HCT116 (cell line): ENCODE data around the gene PLEKHO1. TPM values are rescaled to one million over a fixed set of nuclear protein-coding genes. Genes with fewer than 3 reads are reported as not detected.

ENCODE experiments used
- ATAC-seq: fragments of 200-7000 bp; cut with Tn5 transposase; 2 replicates; pipeline ENCODE4 v1.9.1; 2020; ENCODE audit warnings: mild to moderate bottlenecking, moderate library complexity
- BruUV-seq: library from RNA; stranded (reverse); fragments of 400-500 nt; replicated peaks from 2 replicates; lab custom pipeline; 2021; lab: Mats Ljungman, UMichigan
- CTCF ChIA-PET: fragments of 300-600 bp; sonication (Branson Sonifier 250); formaldehyde crosslinking; loops from one replicate; lab custom pipeline; 2021; ENCODE audit warnings: antibody characterized with exemption; lab: Charles Lee
- POLR2A ChIA-PET: fragments of 300-600, 350-600 bp; sonication (Branson Sonifier 250); formaldehyde crosslinking; loops from one replicate; lab custom pipeline; 2021; ENCODE audit warnings: antibody characterized with exemption; lab: Charles Lee
- RAD21 ChIA-PET, 2 experiments: fragments of 300-600 bp; sonication (Branson Sonifier 250); formaldehyde crosslinking; loops; one replicate each; lab custom pipeline; 2023; ENCODE audit warnings: low total read pairs in 2 of 2; ENCODE audit not compliant: uncharacterized antibody in 2 of 2, unreplicated experiment in 2 of 2, low non-redundant PET in 1 of 2; lab: Charles Lee
- DNase-seq: peaks from one replicate; pipeline ENCODE4 v3.0.0-alpha.2; 2010; ENCODE audit warnings: low read depth, low spot score
- H2AFZ ChIP-seq: fragments of 200-600 bp; shearing (Covaris generic), sonication (generic); 2 replicates; pipeline ENCODE4 v1.6.1; 2017; ENCODE audit warnings: low read depth, mixed run types, mixed read lengths, antibody characterized with exemption, low read length; ENCODE audit not compliant: poor library complexity, severe bottlenecking
- H3K27ac ChIP-seq: 2 replicates; pipeline ENCODE4 v1.5.1; 2012; ENCODE audit warnings: low read depth, low read length
- H3K27me3 ChIP-seq: fragments of 200-600 bp; sonication (generic); 2 replicates; pipeline ENCODE4 v1.6.1; 2016; ENCODE audit warnings: mixed run types, low read length, mixed read lengths; ENCODE audit not compliant: insufficient read depth
- H3K36me3 ChIP-seq, 2 experiments: fragments of 200-500 bp in 1 of 2; fragments of 200-600 bp in 1 of 2; sonication (Bioruptor generic) in 1 of 2; sonication (generic) in 1 of 2; 2 replicates each; pipeline versions ENCODE4 v1.5.1 to v1.6.1; 2014 to 2016; ENCODE audit warnings: low read length in 2 of 2, inconsistent platforms in 1 of 2, mixed read lengths in 1 of 2, mixed run types in 1 of 2; ENCODE audit not compliant: insufficient read depth in 2 of 2, control insufficient read depth in 1 of 2
- H3K4me1 ChIP-seq, 2 experiments: fragments of 200-600 bp in 1 of 2; sonication (generic) in 1 of 2; 2 replicates each; pipeline versions ENCODE4 v1.5.1 to v1.6.1; 2012 to 2017; ENCODE audit warnings: low read length in 2 of 2, inconsistent platforms in 1 of 2, mild to moderate bottlenecking in 1 of 2, mixed read lengths in 1 of 2, mixed run types in 1 of 2, moderate library complexity in 1 of 2; ENCODE audit not compliant: insufficient read depth in 2 of 2, control insufficient read depth in 1 of 2
- H3K4me2 ChIP-seq: fragments of 200-600 bp; sonication (generic); 2 replicates; pipeline ENCODE4 v1.6.1; 2017; ENCODE audit warnings: mixed run types, low read length, mixed read lengths
- H3K4me3 ChIP-seq, 2 experiments: fragments of 200-600 bp in 1 of 2; sonication (generic) in 1 of 2; replicated peaks in 1 of 2; 2 replicates each; pipeline ENCODE4 v1.5.1; 2011 to 2016; ENCODE audit warnings: low read length in 2 of 2, control low read depth in 1 of 2, low read depth in 1 of 2, mild to moderate bottlenecking in 1 of 2, mixed read lengths in 1 of 2, mixed run types in 1 of 2
- H3K79me2 ChIP-seq: fragments of 200-600 bp; sonication (generic); 2 replicates; pipeline ENCODE4 v1.6.1; 2017; ENCODE audit warnings: mild to moderate bottlenecking, mixed run types, low read length, moderate library complexity, mixed read lengths; ENCODE audit not compliant: insufficient read depth
- H3K9ac ChIP-seq: fragments of 200-600 bp; sonication (generic); 2 replicates; pipeline ENCODE4 v1.6.1; 2016; ENCODE audit warnings: low read length, mixed read lengths
- H3K9me2 ChIP-seq: fragments of 200-600 bp; sonication (generic), shearing (Covaris generic); 2 replicates; pipeline ENCODE4 v1.6.1; 2017; ENCODE audit warnings: mixed run types, mild to moderate bottlenecking, moderate library complexity; ENCODE audit not compliant: insufficient read depth
- H3K9me3 ChIP-seq, 2 experiments: fragments of 200-500 bp in 1 of 2; fragments of 200-600 bp in 1 of 2; sonication (Bioruptor generic) in 1 of 2; sonication (generic) in 1 of 2; 2 replicates each; pipeline ENCODE4 v1.6.1; 2014 to 2017; ENCODE audit warnings: low read length in 2 of 2, mixed read lengths in 2 of 2, inconsistent platforms in 1 of 2, low read depth in 1 of 2, mild to moderate bottlenecking in 1 of 2, mixed run types in 1 of 2, moderate library complexity in 1 of 2; ENCODE audit not compliant: control insufficient read depth in 1 of 2, insufficient read depth in 1 of 2
- H4K20me1 ChIP-seq: fragments of 200-600 bp; sonication (generic), shearing (Covaris generic); 2 replicates; pipeline ENCODE4 v1.6.1; 2017; ENCODE audit warnings: mixed run types, mild to moderate bottlenecking, moderate library complexity; ENCODE audit not compliant: insufficient read depth
- CEBPB ChIP-seq: IDR thresholded peaks from 2 replicates; pipeline ENCODE4 v1.6.1; 2012; ENCODE audit warnings: low read depth
- CTCF ChIP-seq, 3 experiments: fragments of 200-600 bp in 1 of 3; sonication (generic) in 1 of 3; IDR thresholded peaks in 2 of 3; conservative IDR thresholded peaks in 1 of 3; 2 replicates each; pipeline ENCODE4 v1.5.1; 2012 to 2017; ENCODE audit warnings: low read depth in 2 of 3, low read length in 2 of 3, antibody characterized with exemption in 1 of 3, borderline replicate concordance in 1 of 3, control low read depth in 1 of 3, mild to moderate bottlenecking in 1 of 3, mixed read lengths in 1 of 3, mixed run types in 1 of 3, moderate library complexity in 1 of 3; ENCODE audit not compliant: insufficient read depth in 1 of 3
- EGR1 ChIP-seq: IDR thresholded peaks from 2 replicates; pipeline ENCODE4 v1.6.1; 2012; ENCODE audit warnings: low read depth
- ELF1 ChIP-seq: IDR thresholded peaks from 2 replicates; pipeline ENCODE4 v1.6.1; 2012; ENCODE audit warnings: low read depth, borderline replicate concordance
- EZH2 ChIP-seq: fragments of 200-600 bp; sonication (generic); IDR thresholded peaks from 2 replicates; pipeline ENCODE4 v1.6.1; 2017; ENCODE audit warnings: antibody characterized with exemption, mixed run types
- EZH2phosphoT487 ChIP-seq: fragments of 200-600 bp; IDR thresholded peaks from 2 replicates; pipeline ENCODE4 v1.6.1; 2018; ENCODE audit warnings: antibody characterized with exemption, borderline replicate concordance
- FOSL1 ChIP-seq: IDR thresholded peaks from 2 replicates; pipeline ENCODE4 v1.6.1; 2012; ENCODE audit warnings: low read depth
- JUND ChIP-seq: IDR thresholded peaks from 2 replicates; pipeline ENCODE4 v1.6.1; 2012
- MAX ChIP-seq: IDR thresholded peaks from 2 replicates; pipeline ENCODE4 v1.6.1; 2012
- POLR2AphosphoS5 ChIP-seq: IDR thresholded peaks from 2 replicates; pipeline ENCODE4 v1.6.1; 2011; ENCODE audit warnings: mild to moderate bottlenecking, low read depth, low read length, moderate library complexity
- RAD21 ChIP-seq: IDR thresholded peaks from 2 replicates; pipeline ENCODE4 v1.6.1; 2012; ENCODE audit warnings: low read depth, mild to moderate bottlenecking
- SIN3A ChIP-seq: IDR thresholded peaks from 2 replicates; pipeline ENCODE4 v1.6.1; 2012; ENCODE audit warnings: low read depth
- SRF ChIP-seq: IDR thresholded peaks from 2 replicates; pipeline ENCODE4 v1.6.1; 2012; ENCODE audit warnings: low read depth
- TCF7L2 ChIP-seq: IDR thresholded peaks from 2 replicates; pipeline ENCODE4 v1.7.0; 2011; ENCODE audit warnings: borderline replicate concordance, inconsistent platforms; ENCODE audit not compliant: insufficient read depth, insufficient read length; ENCODE audit errors: extremely low read depth
- YY1 ChIP-seq: IDR thresholded peaks from 2 replicates; pipeline ENCODE4 v1.6.1; 2011; ENCODE audit warnings: low read length, low read depth, moderate library complexity, mild to moderate bottlenecking; ENCODE audit not compliant: insufficient replicate concordance; ENCODE audit errors: extremely low read depth
- ZBTB33 ChIP-seq: IDR thresholded peaks from 2 replicates; pipeline ENCODE4 v1.6.1; 2011; ENCODE audit warnings: mild to moderate bottlenecking, low read length, moderate library complexity; ENCODE audit not compliant: insufficient replicate concordance; ENCODE audit errors: extremely low read depth
- ZFX ChIP-seq: fragments of 450-650 bp; IDR thresholded peaks from 2 replicates; pipeline ENCODE4 v1.6.1; 2017
- ZNF274 ChIP-seq: fragments of 200-500 bp; sonication (Bioruptor generic); IDR thresholded peaks from 2 replicates; pipeline ENCODE4 v1.6.1; 2014; ENCODE audit warnings: mild to moderate bottlenecking, low read depth, low read length, inconsistent platforms
- intact Hi-C: fragments of 100-400 bp; cut with micrococcal nuclease; formaldehyde crosslinking; loops from 2 replicates; pipeline ENCODE4 v1.10.0; 2022
- total RNA-seq: library from RNA; stranded (reverse); gene quantifications from one replicate; pipeline ENCODE4 v1.2.1, GENCODE V29; 2021; ENCODE audit not compliant: unreplicated experiment

Gene PLEKHO1
- total RNA-seq, 1 experiment from 2014 or later, result 6.9 TPM

- no peak overlapping the region for H3K4me2 ChIP-seq
- ChIA-PET POLR2A (interaction anchor here (0.6 kb wide), 1 partner anchor 197 kb away, joined by 3 read pairs; no protein-coding TSS in a partner anchor), CTCF (interaction anchor here (2.5 kb wide), 1 partner anchor 15 kb away, joined by 8 read pairs; no protein-coding TSS in a partner anchor), RAD21 (no interaction called here)
- H3K4me3 ChIP-seq, result no peak overlapping the region
- no peaks in the 10 kb centered on the region for H4K20me1 ChIP-seq
- no peaks in the 10 kb centered on the region for H3K9me2 ChIP-seq
- no peak overlapping the region for H3K27ac ChIP-seq
- TF ChIP-seq EZH2phosphoT487 (no peak), YY1 (no peak), ZFX (no peak), EGR1 (no peak), RAD21 (no peak), SRF (no peak), TCF7L2 (no peak), MAX (no peak), JUND (no peak), CEBPB (no peak), SIN3A (no peak), ZBTB33 (no peak), ELF1 (no peak), CTCF (IDR thresholded peaks at IDR 0.05 in 2 of 3, conservative IDR thresholded peaks at IDR 0.05 in 1 of 3; ENCODE audit: borderline replicate concordance in 1 of 3, insufficient read depth in 1 of 3, low read depth in 2 of 3, low read length in 2 of 3) (no peak), POLR2AphosphoS5 (no peak), FOSL1 (no peak), ZNF274 (no peak), EZH2 (no peak)
- BruUV-seq, result no TSS peak
- H3K4me1 ChIP-seq, result no peaks in the 10 kb centered on the region
- H3K79me2 ChIP-seq, result no peaks in the 10 kb centered on the region
- intact Hi-C loops, result no loop called here
- H3K9me3 ChIP-seq, result no peaks in the 10 kb centered on the region
- H3K27me3 ChIP-seq, result no peaks in the 10 kb centered on the region
- no peaks in the 10 kb centered on the region for H3K36me3 ChIP-seq
- no peak overlapping the region for H2AFZ ChIP-seq
- no peak overlapping the region for H3K9ac ChIP-seq
- ATAC-seq, result no peak
- DNase-seq, result no peak
These were observed 22.1 kb downstream of the PLEKHO1 start for GRCh38 chr1:150171801-150172200.
